Measurements from ENCODE around the gene GLRX. TPM values are rescaled to one million over a fixed set of nuclear protein-coding genes. Genes with fewer than 3 reads are reported as not detected.

Gene GLRX
- total RNA-seq, 1 donor from 2014 or later, result 60.2 TPM

DNA sequence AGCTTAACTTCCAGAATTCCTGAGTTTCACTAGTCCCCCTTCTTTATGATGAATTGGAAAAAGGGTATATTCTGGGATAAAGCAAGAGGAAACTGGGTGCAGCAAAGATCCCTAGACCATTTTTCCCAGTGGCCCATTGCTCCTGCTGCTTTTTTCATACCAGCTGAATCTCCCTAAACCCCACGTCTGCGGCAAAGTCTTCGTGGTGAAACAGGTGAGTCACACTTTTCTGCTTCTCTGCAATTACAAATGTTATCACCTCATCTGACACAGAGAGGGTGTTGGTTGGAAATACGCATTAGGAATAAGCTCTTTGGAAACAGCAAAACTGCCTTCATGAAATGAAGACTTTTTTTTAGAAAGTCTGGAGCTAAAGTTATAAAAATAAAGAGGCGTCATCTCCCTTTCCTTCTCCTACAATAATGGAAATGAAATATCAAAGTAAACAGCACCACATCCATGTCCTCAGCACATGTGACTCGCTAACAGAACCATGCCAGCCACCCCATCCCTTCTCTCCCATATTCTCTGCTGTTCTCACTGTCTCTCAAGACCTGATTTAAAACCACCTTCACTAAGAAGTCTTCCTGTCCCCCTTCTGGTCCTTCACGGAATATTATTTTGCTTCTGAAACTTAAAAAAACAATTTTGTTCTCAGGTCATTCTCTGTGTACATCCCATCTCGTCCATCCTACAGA, 39.5 kb upstream of the GLRX start:
- ATAC-seq (ENCODE audit: low read depth) (no peak), DNase-seq (no peak)
- no peaks in the 10 kb centered on the region for H3K9me3 Mint-ChIP-seq
- peaks cover 39% of the 10 kb centered on the region for H3K4me1 Mint-ChIP-seq
- no peaks in the 10 kb centered on the region for H3K36me3 Mint-ChIP-seq (ENCODE audit: low read depth)
- intact Hi-C loops (cut with micrococcal nuclease), result no loop called here
- no peak overlapping the region for H3K27ac Mint-ChIP-seq
- H3K27me3 Mint-ChIP-seq, result peaks cover 14% of the 10 kb centered on the region
- POLR2A ChIA-PET, result no interaction called here
- no peak for TF ChIP-seq CTCF (IDR thresholded peaks at IDR 0.05)
- CTCF ChIA-PET, result interaction anchor here (1.2 to 6.9 kb wide), 7 partner anchors 10 to 740 kb away, joined by 3 to 96 read pairs (median 4); no protein-coding TSS in a partner anchor
- H3K4me3 Mint-ChIP-seq, result no peak overlapping the region

DNA sequence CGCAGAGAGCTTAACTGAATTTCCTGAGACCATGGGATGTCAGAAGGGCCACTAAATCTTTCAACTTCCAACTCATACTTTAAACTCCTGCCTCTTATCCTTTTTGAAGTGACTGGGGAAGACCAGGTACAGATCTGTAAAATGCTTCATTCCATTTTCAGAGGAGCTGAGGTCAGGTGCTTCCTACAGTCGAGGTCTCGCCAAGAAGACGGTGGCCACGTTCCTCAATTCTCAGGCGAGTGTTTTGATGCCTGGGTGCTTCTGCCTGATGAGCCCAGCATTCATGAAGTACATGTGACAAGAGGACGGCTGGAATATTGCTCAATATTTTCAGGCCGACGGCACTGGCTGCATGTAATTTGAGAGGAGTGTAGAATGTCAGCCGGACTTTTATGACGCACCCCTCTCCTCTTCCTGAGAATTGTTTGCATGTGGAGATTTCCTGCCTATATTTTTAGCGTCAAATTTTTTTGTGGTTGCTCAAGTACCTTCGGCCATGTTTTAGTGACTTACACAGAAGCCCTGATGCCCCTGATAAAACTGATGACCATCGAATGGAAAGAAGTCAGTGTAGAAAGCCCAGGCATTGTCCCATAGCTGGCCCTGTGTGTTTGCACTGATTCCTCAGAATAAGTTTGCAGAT, 38.8 kb upstream of the GLRX start:
- no peak for ATAC-seq (ENCODE audit: low read depth)
- H3K9me3 Mint-ChIP-seq, result no peaks in the 10 kb centered on the region
- POLR2A ChIA-PET, result interaction anchor here (1.0 kb wide), 1 partner anchor 100 kb away, joined by 3 read pairs; the partner anchor contains the start of gene ELL2
- H3K27ac Mint-ChIP-seq, result no peak overlapping the region
- H3K4me1 Mint-ChIP-seq, result peaks cover 34% of the 10 kb centered on the region
- CTCF ChIA-PET, result interaction anchor here (1.2 to 6.9 kb wide), 6 partner anchors 10 to 475 kb away, joined by 3 to 96 read pairs (median 4); no protein-coding TSS in a partner anchor
- DNase-seq, result no peak
- peak overlapping the region; percentile 19 for H3K4me3 Mint-ChIP-seq
- intact Hi-C loops (cut with micrococcal nuclease), result no loop called here
- H3K27me3 Mint-ChIP-seq, result peaks cover 14% of the 10 kb centered on the region
- no peak for TF ChIP-seq CTCF (IDR thresholded peaks at IDR 0.05)
- no peaks in the 10 kb centered on the region for H3K36me3 Mint-ChIP-seq (ENCODE audit: low read depth)

DNA sequence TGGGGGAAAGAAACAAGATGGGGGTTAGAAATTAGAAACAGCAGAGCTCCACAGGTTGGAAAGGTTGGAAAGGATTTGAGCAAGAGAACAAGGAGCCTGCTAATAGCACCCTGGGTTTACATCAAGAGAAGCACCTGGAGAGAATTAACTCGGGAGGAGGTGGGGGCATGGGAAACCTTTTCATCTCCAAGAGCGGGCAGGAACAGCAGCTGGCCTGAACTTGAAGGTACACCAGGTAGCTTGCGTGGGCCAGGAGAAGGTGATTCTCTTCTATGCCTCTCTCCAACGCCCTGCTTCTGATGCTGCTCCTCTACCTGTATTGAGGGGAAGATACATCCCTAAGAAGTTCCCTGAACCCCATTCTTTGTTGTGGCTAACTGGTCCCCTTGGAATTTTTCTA, 37.1 kb upstream of the GLRX start:
- peaks cover 32% of the 10 kb centered on the region for H3K4me1 Mint-ChIP-seq
- DNase-seq, result no peak
- no peak overlapping the region for H3K4me3 Mint-ChIP-seq
- H3K36me3 Mint-ChIP-seq (ENCODE audit: low read depth), result no peaks in the 10 kb centered on the region
- ChIA-PET POLR2A (interaction anchor here (1.2 kb wide), 1 partner anchor 476 kb away, joined by 3 read pairs; no protein-coding TSS in a partner anchor), CTCF (interaction anchor here (1.3 to 6.9 kb wide), 7 partner anchors 10 to 743 kb away, joined by 3 to 96 read pairs (median 5); no protein-coding TSS in a partner anchor)
- intact Hi-C loops (cut with micrococcal nuclease), result loop anchor here (1.0 to 2.0 kb wide), 5 partner anchors 9 to 581 kb away; no protein-coding TSS in a partner anchor
- H3K27me3 Mint-ChIP-seq, result peaks cover 14% of the 10 kb centered on the region
- ATAC-seq (ENCODE audit: low read depth), result no peak
- peak overlapping the region; percentile 10 for H3K27ac Mint-ChIP-seq
- TF ChIP-seq CTCF (IDR thresholded peaks at IDR 0.05), result no peak
- no peaks in the 10 kb centered on the region for H3K9me3 Mint-ChIP-seq

- peak overlapping the region; percentile 66 for H3K4me3 Mint-ChIP-seq
- H3K36me3 Mint-ChIP-seq (ENCODE audit: low read depth), result no peaks in the 10 kb centered on the region
- ChIA-PET CTCF (interaction anchor here (0.6 to 6.9 kb wide), 9 partner anchors 11 to 744 kb away, joined by 3 to 96 read pairs (median 5); no protein-coding TSS in a partner anchor), POLR2A (interaction anchor here (1.2 kb wide), 1 partner anchor 477 kb away, joined by 3 read pairs; no protein-coding TSS in a partner anchor)
- peaks cover 32% of the 10 kb centered on the region for H3K4me1 Mint-ChIP-seq
- H3K27ac Mint-ChIP-seq, result peak overlapping the region; percentile 10
- intact Hi-C loops (cut with micrococcal nuclease), result loop anchor here (1.0 to 2.0 kb wide), 7 partner anchors 9 to 742 kb away; no protein-coding TSS in a partner anchor
- ATAC-seq (ENCODE audit: low read depth), result peak; percentile 97
- peaks cover 14% of the 10 kb centered on the region for H3K27me3 Mint-ChIP-seq
- peak; percentile 83 for DNase-seq
- peak; percentile 80 for TF ChIP-seq CTCF (IDR thresholded peaks at IDR 0.05)
- H3K9me3 Mint-ChIP-seq, result no peaks in the 10 kb centered on the region
Measured at GRCh38 chr5:95858661-95859595, 36.4 kb upstream of the GLRX start.
